NCI-H82 (cell line): ENCODE measurements around the gene TECTA.
A peak's percentile ranks its signal among the peaks of the same experiment; 100 is the strongest.

Experiments
- DNase-seq: peaks from one replicate; lab custom pipeline; 2025; lab: John Stamatoyannopoulos, UW

Gene TECTA

DNA sequence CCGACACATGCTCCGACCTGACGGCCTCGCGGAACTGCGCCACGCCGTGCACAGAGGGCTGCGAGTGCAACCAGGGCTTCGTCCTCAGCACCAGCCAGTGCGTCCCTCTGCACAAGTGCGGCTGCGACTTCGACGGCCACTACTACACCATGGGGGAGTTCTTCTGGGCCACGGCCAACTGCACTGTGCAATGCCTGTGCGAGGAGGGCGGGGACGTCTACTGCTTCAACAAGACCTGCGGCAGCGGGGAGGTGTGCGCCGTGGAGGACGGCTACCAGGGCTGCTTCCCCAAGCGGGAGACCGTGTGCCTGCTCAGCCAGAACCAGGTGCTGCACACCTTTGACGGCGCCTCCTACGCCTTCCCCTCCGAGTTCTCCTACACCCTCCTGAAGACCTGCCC is 26.8 kb downstream of the TECTA start:
- no peak for DNase-seq

DNA sequence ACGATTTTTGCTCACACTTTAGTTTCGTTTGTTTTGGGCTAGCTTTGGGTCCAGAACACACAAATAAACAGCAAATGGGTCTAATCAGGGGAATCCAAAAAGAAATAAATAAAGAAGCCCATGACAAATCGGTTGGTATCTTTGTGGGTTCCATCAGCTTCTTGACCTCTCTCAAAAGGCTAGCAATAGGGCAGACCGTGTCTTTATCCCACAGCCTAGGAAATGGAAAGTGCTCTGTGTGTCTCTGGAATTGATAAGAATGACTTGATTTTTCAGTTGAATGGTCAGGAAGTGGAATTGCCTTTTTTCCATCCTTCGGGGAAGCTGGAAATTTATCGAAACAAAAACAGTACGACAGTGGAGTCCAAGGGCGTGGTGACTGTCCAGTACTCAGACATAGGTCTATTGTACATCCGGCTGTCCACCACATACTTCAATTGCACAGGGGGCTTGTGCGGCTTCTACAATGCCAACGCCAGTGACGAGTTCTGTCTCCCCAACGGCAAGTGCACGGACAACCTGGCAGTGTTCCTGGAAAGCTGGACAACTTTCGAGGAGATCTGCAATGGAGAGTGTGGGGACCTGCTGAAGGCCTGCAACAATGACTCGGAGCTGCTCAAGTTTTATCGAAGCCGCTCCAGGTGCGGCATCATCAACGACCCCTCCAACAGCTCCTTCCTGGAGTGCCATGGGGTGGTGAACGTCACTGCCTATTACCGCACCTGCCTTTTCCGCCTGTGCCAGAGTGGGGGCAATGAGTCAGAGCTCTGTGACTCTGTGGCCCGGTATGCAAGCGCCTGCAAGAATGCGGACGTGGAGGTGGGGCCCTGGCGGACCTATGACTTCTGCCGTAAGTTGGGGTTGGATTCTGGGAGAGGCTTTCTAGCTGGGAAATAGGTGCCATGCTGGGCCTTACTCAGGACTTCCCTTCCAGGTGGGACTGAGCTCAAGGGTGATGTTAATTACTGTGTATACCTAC is 28.6 kb downstream of the TECTA start:
- no peak for DNase-seq

DNA sequence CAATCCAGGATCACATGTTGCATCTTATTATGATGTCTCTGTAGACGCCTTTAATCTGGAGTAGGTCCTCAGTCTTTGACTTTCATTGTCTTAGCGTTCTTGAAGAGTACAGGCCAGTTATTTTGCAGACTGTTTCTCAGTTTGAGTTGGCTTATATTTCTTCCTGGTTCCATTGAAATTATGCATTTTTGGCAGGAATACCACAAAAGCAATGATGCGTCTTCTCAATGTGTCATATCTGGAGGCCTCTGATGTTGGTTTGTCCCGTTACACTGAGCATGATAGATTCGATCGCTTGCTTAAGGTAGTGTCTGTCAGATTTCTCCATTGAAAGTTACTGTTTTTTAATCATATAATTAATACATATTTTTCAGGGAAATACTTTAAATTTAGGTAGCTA is 30.6 kb downstream of the TECTA start:
- DNase-seq, result no peak

DNA sequence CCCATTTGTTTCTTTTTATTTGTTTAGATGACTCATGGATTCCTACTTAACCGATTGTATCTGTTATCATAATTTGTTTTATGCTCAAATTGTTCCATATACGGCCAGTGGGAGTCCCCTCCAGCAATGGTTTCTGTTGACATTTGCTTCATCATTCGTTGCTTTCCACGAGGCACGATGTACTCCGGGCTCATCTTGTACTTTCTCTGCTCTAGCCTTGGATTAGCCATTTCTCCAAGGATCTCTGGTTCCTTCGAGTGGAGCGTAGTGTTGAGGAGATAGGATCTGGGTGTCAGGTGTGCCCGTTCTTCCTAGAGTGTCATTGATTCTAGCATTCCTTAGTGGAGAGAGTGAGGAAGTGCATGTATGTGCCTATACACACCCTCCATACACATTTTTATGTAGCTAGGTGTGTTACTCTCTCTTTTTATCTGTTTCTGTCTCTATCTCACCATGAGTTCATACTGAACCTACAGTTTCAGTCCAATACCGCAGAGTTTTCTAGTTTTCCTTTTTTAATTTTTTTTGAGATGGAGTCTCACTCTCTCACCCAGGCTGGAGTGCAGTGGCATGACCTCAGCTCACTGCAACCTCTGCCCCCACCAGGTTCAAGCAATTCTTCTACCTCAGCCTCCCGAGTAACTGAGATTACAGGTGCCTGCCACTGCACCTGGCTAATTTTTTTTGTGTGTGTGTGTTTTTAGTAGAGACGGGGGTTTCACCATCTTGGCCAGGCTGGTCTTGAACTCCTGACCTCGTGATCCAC is 31.4 kb downstream of the TECTA start:
- no peak for DNase-seq

DNA sequence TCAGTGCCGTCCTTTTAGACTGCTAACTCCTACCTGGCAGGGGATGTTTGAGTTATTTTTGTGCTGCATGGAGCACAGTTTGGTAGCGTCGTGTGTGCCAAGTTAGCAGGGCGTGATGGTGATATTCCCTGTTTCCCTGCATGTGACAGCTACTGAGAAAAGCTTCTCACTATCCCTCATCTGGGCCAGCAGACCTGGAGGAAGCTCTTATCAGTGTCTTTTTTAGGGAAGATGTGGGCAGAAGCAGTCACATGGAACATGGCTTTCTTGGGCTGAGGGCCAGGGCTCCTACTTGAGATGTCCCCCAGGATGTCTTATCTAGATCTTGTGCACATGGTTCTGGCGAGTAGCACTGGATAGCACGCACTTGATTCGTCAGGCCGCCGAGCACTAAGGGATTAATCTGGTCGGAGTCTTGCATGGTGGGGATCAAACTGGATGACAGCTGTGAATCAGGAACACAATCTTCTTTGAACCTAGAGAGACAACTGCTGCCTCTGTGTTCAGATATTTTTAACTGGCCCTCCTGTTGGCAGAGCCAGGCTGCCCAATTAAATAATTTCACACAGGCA is 33.8 kb downstream of the TECTA start:
- peak; percentile 8 for DNase-seq

DNA sequence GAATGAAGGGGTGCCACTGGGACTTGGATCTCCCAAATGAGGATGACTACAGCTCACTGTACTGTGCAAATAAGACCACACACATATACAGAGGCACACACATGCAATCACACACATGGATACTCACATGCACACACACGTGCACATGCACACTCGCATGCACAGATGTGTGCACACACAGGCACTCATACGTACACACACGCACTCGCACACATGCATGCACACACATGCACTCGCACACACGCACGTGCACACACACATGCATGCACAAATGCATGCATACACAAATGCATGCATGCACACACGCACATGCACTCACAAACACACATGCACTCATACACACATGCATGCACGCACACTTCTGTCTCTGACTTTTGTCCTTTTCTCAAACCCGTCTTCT is 36.0 kb downstream of the TECTA start:
- no peak for DNase-seq

DNA sequence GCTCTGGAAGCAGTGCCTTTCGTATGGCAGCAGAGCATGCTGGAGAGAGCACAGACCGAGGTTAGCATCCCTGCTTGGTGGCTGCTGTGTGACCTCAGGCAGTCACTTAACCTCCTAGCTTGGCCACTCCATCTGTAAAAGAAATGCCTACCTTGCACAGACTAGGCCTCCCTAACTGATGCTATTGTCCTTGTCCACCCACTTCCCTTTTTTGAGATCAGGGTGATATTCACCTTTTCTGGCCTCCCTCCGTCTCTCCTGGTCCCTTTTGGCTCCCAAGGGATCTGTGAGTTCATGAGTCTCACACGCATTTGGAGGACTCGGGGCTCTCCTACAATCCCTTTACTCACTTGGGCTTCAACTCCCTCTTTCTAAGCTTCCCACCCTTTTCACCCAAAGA is 37.2 kb downstream of the TECTA start:
- DNase-seq, result no peak

DNA sequence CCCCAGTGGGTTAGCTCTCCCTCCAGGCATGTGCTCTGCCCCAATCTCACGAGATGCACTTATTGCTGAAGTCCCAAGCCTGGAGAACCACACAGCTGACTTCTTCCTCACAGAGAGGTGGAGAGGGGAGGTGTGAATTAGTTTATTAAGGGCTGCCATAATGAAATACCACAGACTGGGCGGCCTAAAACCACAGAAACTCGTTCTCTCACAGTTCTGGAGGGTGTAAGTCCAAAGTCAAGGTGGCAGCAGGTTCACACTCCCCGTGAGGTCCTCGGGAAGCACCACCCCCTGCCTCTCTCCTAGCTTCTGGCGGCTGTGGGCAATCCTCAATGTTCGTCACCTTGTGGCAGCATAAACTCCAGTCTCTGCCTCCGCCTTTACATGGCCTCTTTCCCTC is 39.3 kb downstream of the TECTA start:
- no peak for DNase-seq

DNA sequence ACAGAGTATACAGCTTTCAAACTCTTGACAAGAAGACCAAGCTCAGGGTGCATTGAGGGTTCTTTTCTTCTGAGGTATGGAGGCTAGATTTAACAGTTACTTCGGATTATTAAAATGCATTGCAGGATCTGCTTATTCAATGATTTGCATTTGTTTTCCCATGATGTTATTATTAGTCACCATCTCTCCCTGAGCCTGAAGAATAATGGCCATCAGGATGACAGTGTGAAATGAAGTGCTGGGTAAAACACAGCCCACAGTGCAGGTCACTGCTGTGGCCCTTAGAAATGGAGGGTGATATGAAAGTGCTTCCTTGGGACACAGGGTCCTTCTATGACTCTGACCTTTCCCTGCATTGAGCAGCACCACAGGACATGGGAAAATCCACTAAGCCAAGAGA is 40.0 kb downstream of the TECTA start:
- DNase-seq, result no peak

DNA sequence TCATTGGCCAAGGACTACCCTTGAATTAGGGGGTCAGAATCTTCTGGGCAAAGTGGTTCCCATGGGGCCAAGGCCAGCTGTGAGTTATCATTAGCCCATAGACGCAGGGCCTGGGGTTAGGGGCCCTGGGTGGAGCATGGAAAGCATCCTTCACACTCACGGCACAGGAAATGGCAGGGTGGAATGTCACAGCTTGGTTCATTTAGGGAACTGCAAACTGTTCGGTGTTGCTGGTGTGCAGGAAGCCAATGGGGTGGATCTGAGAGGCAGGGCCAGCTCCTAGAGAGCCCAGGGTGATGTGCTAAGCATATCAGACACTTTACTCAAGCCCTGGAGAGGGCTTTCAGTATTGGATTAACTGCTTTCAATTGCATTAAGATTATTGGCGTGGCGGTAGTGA is 42.9 kb downstream of the TECTA start:
- peak; percentile 84 for DNase-seq

DNA sequence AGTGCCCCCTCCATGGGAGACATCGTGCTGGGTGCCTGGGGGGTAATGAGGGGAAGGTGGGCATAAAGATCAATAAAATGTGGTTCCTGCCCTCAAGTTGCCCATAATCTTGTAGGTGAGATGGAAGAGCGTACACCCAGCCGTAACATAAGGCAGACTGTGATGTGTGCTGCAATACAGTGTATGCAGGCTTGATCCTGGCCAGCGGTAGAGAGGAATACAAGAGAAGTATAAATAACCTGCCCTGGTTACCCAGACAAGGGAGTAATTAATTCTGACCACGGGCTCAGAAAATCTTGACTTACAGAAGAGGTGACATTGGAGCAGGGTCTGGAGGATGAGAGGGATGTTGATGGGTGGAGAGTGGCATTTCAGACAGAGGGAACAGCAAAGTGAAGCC is 43.7 kb downstream of the TECTA start:
- DNase-seq, result peak; percentile 2

DNA sequence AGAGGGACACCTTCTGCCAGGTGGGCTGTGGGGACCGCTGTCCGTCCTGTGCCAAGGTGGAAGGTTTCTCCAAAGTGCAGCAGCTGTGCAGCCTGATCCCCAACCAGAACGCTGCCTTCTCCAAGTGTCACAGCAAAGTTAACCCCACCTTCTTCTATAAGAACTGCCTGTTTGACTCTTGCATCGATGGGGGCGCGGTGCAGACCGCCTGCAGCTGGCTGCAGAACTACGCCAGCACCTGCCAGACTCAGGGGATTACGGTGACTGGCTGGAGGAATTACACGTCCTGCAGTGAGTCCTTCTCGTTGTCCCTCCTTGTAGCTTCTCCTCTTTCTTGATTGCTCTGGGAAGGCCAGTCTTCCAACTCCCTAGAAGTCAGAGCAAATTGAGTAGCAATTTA is 44.8 kb downstream of the TECTA start:
- DNase-seq, result peak; percentile 62

DNA sequence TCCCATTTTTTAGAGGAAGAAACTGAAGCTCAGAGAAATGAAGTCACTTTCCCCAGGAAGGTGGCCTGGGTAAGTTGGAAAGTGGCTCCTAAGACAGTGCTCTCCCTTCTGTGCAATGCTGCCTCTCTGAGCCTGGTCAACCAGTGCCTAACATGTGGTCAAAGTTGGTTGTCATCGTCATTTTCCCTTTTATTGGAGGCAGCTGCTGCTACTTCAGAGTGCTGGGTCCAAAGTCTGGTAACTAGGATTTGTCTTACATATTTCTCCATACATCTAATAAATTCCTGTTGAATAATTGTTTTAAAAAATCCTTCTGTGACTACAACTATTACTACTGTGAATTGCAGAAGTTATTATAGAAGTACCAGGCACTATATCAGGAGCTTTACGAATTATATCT is 48.1 kb downstream of the TECTA start:
- DNase-seq, result no peak

DNA sequence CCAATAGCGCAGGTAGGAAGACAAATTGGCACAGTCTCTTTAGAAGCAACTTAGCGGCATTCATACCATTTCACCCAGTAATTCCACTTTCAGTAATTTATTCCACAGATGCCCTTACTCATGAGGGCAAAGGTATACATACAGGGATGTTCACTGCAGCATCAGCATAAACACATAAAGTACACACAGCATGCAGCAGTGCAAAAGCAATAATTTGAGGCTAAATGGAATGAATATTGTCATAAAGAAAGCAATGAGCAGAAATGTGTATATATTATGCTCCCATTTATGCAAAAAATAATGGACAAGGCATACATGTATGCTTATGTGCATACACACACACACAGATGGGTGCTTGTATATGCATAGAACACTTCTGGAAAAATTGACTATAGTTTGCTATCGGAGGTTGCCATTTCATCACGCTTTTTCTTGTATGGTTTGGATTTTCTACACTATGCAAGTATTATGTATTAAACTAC is 50.2 kb downstream of the TECTA start:
- DNase-seq, result no peak

DNA sequence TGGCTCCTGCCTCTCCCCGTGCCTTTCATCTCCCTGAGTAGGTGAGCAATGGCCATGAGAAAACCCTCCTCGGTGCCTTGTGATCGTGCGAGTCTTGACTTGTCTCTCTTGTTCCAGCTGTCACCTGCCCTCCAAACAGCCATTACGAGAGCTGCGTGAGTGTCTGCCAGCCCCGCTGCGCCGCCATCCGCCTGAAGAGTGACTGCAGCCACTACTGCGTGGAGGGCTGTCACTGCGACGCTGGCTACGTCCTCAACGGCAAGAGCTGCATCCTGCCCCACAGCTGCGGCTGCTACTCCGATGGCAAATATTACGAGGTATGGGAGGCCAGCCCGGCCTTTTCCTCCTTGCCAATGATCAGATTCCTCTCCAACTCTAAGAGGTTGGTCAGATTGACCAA is 51.7 kb downstream of the TECTA start:
- DNase-seq, result peak; percentile 36

DNA sequence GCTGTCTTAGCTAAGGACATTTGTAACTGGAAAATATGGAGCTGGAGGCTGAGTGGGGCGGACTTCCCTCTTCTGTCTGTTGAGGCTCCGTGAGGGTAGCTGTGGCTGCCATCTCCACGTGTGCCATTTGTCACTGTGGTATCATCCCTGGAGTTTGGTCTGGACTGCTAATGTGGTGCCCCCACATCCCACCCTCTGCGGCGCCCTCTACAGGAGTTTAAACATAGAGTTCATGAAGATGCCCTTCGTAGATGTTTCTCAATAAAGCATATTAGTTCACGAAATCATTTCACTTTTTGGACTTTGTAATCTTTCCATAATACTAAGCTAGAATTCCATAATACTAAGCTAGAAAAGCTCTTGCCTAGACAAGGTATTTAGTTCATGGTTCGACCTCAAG is 52.4 kb downstream of the TECTA start:
- DNase-seq, result peak; percentile 3

DNA sequence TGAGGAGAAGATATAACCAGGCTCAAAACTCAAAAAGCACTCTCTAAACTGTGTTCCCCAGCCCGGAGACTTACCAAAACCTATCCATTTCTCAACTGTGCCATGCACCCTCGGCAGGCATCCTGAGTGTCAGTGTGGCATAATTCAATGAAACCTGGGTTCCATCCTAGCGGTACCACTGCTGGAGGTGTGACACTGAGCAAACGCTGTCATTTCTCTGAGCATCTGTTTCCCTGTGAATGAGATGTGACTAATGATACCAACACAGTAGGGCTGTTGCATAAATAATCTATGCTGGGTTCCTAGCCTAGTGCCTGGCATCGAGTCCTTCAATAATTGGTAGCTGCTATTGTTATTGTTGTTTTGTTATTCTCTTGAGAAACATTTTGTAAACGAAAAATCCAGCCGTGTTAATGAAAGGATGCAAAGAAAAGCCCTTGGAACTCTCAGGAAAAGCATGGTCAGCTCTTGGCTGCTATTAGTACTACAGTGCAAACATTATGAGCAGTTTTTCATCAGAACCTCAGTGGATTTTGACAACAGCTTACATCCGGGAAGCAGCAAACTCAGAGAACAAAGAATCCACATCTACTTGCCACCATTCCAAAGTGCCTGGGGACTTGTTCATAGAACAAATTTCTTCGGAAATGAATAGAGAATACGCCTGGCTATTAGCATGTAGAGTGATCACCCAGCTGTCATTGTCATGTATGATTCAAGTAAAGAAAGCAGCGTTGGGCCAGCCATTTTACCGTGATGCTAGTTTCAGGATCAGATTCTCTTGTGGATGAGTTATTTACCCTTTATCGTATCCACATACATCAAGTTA is 53.7 kb downstream of the TECTA start:
- no peak for DNase-seq

DNA sequence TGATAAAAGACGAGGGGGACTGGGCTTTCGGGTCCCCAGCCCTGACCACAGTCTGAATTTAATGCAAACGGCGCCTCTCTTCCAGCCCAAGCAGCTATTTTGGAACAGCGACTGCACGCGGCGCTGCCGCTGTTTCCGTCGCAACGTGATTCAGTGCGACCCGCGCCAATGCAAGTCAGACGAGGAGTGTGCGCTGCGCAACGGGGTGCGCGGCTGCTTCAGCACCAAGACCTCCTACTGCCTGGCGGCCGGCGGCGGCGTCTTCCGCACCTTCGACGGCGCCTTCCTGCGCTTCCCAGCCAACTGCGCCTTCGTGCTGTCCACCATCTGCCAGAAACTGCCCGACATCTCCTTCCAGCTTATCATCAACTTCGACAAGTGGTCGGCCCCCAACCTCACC is 56.7 kb downstream of the TECTA start:
- no peak for DNase-seq

DNA sequence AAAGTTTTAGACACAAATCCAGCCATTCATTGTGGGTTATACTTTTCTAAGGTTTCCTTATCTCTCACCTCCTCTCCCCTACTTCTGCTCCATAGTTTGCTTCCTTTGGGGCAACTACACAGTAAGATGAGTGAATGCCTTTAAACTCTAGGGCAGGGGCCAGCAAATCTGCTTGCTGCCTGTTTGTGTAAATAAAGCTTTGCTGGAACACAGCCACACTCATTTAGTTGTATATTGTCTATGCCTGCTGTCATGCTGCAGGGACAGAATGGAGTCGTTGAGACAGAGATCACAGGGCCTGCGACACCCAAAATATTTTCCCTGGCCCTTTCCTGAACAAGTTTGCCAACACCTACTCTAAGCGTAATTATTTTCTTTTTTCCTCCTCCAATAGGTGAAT is 58.7 kb downstream of the TECTA start:
- no peak for DNase-seq

DNA sequence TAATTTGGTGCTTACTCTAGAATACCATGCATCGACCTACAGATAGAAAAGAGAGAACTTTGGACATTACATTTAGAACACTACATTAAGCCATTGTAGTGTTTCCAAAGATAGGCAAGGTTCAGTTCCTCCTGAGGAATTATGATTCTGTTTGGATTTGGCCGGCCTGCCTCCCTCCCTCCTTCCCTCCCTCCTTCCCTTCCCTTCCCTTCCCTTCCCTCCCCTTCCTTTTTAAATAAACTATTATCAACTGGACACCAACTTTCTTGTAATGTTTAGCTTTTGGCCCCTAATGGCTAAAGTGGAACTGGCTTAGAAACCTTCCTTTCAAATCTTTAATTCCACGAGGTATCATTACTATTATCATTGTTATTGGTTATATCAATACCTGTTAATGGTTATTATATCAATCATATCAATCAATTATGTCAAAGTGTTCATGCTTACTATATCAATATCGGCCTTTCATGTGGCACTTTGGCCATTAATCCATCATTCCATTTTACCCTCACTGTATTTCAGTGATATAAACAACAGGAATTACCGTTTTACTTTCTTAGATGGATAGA is 60.4 kb downstream of the TECTA start:
- DNase-seq, result no peak

DNA sequence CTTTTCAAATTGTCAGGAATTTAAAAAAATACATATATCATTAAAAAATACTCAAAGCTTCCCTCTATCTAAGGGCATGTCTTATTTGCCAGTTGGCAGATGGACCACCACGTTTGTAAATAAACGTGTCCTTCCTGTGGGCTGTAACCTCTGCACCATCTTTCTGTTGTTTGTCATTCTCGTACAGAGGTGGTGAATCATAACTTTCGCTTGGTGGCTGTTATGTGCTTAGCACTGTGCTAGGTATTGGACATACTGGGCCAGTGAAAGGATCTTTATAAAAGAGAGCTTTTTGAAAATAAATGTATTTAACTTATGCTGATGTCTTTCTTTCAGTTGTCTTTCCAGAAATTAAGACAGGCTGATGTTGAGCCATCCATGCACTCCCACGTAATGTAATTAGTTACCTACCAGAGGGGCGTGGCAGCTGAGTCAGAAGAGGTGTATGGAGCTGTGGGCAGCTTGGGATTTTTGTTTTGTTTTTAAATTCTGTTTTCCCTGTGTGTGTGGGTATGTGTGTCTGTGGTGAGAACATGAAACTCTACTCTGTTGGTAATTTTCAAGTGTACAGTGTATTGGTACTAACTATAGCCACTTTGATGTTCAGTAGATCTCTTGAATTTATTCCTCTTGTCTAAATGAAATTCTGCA is 62.7 kb downstream of the TECTA start:
- DNase-seq, result no peak
